MM.1S (cell line): ENCODE data around the gene SEMA4B.

ENCODE experiments used
- DNase-seq: peaks from one replicate; pipeline ENCODE4 v3.0.0-alpha.2; 2015
- H2AFZ ChIP-seq: fragments of 300-600 bp; sonication (generic); 2 replicates; pipeline ENCODE4 v1.6.0; 2016; ENCODE audit warnings: antibody characterized with exemption, low read length
- H3F3A ChIP-seq: fragments of 300-600 bp; sonication (generic); 2 replicates; pipeline ENCODE4 v1.6.1; 2016; ENCODE audit warnings: mild to moderate bottlenecking, antibody characterized with exemption, low read length, moderate library complexity, mixed read lengths; ENCODE audit not compliant: insufficient read depth
- H3K27ac ChIP-seq: fragments of 300-600 bp; sonication (generic); 2 replicates; pipeline ENCODE4 v1.5.1; 2016; ENCODE audit warnings: mild to moderate bottlenecking, low read length
- H3K27me3 ChIP-seq: fragments of 300-600 bp; sonication (generic); replicated peaks from 2 replicates; pipeline ENCODE4 v1.6.0; 2016; ENCODE audit warnings: low read length; ENCODE audit not compliant: insufficient read depth
- H3K36me3 ChIP-seq: fragments of 300-600 bp; sonication (generic); replicated peaks from 2 replicates; pipeline ENCODE4 v1.6.1; 2016; ENCODE audit warnings: mild to moderate bottlenecking, low read length, mixed read lengths; ENCODE audit not compliant: insufficient read depth
- H3K4me1 ChIP-seq: fragments of 300-600 bp; sonication (generic); 2 replicates; pipeline ENCODE4 v1.6.1; 2016; ENCODE audit warnings: low read length, mixed read lengths
- H3K4me2 ChIP-seq: fragments of 300-600 bp; sonication (generic); 2 replicates; pipeline ENCODE4 v1.6.0; 2016; ENCODE audit warnings: low read depth, low read length
- H3K4me3 ChIP-seq: fragments of 300-600 bp; sonication (generic); 2 replicates; pipeline ENCODE4 v1.5.1; 2016; ENCODE audit warnings: low read length, mixed read lengths
- H3K79me2 ChIP-seq: fragments of 300-600 bp; sonication (generic); 2 replicates; pipeline ENCODE4 v1.6.1; 2016; ENCODE audit warnings: mixed run types, low read length, mixed read lengths
- H3K9ac ChIP-seq: fragments of 300-600 bp; sonication (generic); 2 replicates; pipeline ENCODE4 v1.6.1; 2016; ENCODE audit warnings: low read length, mixed read lengths
- H3K9me2 ChIP-seq: fragments of 300-600 bp; sonication (generic); replicated peaks from 2 replicates; pipeline ENCODE4 v1.6.1; 2016; ENCODE audit warnings: mild to moderate bottlenecking, low read length, mixed read lengths; ENCODE audit not compliant: insufficient read depth
- H3K9me3 ChIP-seq: fragments of 300-600 bp; sonication (generic); replicated peaks from 2 replicates; pipeline ENCODE4 v1.6.1; 2016; ENCODE audit warnings: mild to moderate bottlenecking, low read length, mixed read lengths; ENCODE audit not compliant: insufficient read depth
- H4K20me1 ChIP-seq: fragments of 300-600 bp; sonication (generic); 2 replicates; pipeline ENCODE4 v1.6.1; 2016; ENCODE audit warnings: mild to moderate bottlenecking, low read length, moderate library complexity, mixed read lengths; ENCODE audit not compliant: insufficient read depth
- EZH2 ChIP-seq: fragments of 300-600 bp; sonication (generic); optimal IDR thresholded peaks from 2 replicates; pipeline ENCODE3; 2017; ENCODE audit warnings: low read depth, mild to moderate bottlenecking, antibody characterized with exemption, low read length, mixed read lengths
- EZH2phosphoT487 ChIP-seq: fragments of 300-600 bp; sonication (generic); IDR thresholded peaks from 2 replicates; pipeline ENCODE4 v1.6.1; 2018; ENCODE audit warnings: antibody characterized with exemption, low read length
- TF ChIP-seq, protein P1 (sequence below): fragments of 300-600 bp; sonication (generic); IDR thresholded peaks from 2 replicates; pipeline ENCODE4 v1.5.1; 2016; ENCODE audit warnings: antibody characterized with exemption, low read length, mixed read lengths

Gene SEMA4B

DNA sequence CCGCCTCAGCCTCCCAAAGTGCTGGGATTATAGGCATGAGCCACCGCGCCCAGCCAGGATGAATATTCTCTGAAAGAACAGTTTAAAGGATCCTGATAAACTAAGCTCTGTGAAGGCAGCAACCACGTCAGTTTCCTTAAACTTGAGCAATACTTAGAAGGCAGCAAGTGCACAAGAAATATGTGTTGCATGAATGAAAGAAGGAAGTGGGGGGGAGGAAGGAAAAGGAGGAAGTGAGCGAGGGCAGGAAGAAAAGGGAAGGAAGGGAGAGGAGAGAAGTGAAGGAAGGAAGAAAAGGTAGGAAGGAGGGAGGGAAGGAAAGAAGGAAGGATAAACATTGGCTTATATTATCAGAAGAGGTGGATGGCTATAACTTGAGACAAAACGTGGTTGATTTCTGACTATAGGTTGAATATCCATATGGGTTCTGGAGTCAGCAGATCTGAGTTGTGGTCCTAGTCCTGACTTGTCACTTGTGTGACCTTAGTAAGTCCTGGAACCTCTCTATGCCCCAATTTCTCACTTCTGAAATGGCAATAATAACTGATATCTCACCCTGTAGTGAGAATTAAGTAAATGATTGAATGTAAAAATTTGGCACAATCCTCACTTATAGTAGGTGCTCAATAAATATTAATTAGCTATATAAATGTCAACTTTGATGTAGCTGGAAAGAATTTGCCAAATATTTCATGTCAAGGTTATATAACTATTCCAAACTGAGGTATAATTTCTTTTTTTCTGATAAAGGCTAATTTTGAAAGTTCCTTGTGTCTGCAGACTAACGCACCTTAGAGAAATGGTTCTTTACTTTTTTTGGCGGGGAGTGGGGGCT is 12.0 kb upstream of the SEMA4B start:
- peaks cover 55% of the 10 kb centered on the region for H3K79me2 ChIP-seq
- H3K4me2 ChIP-seq = no peak overlapping the region
- no peaks in the 10 kb centered on the region for H3K36me3 ChIP-seq
- no peaks in the 10 kb centered on the region for H4K20me1 ChIP-seq
- peaks cover 51% of the 10 kb centered on the region for H3K4me1 ChIP-seq
- peaks cover 41% of the 10 kb centered on the region for H3F3A ChIP-seq
- H3K9me3 ChIP-seq = no peaks in the 10 kb centered on the region
- H3K4me3 ChIP-seq = no peak overlapping the region
- H3K27me3 ChIP-seq = no peaks in the 10 kb centered on the region
- H2AFZ ChIP-seq = no peak overlapping the region
- H3K9me2 ChIP-seq = no peaks in the 10 kb centered on the region
- TF ChIP-seq EZH2phosphoT487 (no peak), EZH2 (no peak)
- TF ChIP-seq, protein P1, sequence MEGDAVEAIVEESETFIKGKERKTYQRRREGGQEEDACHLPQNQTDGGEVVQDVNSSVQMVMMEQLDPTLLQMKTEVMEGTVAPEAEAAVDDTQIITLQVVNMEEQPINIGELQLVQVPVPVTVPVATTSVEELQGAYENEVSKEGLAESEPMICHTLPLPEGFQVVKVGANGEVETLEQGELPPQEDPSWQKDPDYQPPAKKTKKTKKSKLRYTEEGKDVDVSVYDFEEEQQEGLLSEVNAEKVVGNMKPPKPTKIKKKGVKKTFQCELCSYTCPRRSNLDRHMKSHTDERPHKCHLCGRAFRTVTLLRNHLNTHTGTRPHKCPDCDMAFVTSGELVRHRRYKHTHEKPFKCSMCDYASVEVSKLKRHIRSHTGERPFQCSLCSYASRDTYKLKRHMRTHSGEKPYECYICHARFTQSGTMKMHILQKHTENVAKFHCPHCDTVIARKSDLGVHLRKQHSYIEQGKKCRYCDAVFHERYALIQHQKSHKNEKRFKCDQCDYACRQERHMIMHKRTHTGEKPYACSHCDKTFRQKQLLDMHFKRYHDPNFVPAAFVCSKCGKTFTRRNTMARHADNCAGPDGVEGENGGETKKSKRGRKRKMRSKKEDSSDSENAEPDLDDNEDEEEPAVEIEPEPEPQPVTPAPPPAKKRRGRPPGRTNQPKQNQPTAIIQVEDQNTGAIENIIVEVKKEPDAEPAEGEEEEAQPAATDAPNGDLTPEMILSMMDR = no peak
- peak overlapping the region; percentile 94; the same call in 1 of the 2 replicates for H3K27ac ChIP-seq
- no peak for DNase-seq
- no peak overlapping the region for H3K9ac ChIP-seq

DNA sequence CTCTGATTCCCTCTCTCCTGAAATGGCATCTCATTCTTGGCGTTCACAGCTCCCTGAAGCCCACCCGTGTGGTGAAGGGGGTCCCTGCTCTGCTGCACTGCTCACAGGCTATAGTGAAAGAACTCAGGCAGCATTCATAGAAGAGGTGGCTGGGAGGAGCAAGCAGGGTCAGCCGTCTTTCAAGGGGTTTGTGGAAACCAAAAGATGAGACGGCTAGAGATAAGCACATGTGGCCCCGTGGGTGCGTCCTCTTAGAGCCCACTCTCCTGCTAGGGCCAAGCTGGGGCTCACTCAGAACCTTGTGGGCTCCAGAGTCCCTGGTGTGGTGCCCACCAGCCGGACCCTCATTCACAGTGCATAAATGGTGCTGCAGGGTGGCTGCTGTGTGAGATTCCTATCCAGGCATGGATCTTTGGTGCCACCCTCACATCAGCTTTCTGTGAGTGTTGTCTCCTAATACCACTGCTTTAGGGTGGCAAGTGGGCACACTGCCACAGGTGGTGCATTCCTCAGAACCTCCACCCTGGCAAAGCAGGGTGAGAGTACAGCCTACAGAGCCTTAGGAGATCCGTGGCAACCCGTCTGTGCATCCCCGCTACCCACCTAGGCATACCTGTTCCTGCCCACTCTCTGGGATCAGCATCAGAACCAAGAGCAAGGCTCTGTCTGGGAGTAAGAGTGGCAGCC is 11.2 kb upstream of the SEMA4B start:
- Histone ChIP-seq H3K36me3 (no peaks in the 10 kb centered on the region), H3K9me2 (no peaks in the 10 kb centered on the region), H3K4me2 (peak overlapping the region; percentile 70), H3K4me3 (no peak overlapping the region), H3K9ac (peak overlapping the region; percentile 54), H3K27me3 (no peaks in the 10 kb centered on the region), H3K27ac (peak overlapping the region; percentile 94), H3K4me1 (peaks cover 47% of the 10 kb centered on the region), H4K20me1 (no peaks in the 10 kb centered on the region), H3K79me2 (peaks cover 59% of the 10 kb centered on the region), H3K9me3 (no peaks in the 10 kb centered on the region), H3F3A (peaks cover 33% of the 10 kb centered on the region), H2AFZ (no peak overlapping the region)
- TF ChIP-seq EZH2 = no peak
- TF ChIP-seq, protein P1 = no peak
- TF ChIP-seq EZH2phosphoT487 = no peak
- no peak for DNase-seq

DNA sequence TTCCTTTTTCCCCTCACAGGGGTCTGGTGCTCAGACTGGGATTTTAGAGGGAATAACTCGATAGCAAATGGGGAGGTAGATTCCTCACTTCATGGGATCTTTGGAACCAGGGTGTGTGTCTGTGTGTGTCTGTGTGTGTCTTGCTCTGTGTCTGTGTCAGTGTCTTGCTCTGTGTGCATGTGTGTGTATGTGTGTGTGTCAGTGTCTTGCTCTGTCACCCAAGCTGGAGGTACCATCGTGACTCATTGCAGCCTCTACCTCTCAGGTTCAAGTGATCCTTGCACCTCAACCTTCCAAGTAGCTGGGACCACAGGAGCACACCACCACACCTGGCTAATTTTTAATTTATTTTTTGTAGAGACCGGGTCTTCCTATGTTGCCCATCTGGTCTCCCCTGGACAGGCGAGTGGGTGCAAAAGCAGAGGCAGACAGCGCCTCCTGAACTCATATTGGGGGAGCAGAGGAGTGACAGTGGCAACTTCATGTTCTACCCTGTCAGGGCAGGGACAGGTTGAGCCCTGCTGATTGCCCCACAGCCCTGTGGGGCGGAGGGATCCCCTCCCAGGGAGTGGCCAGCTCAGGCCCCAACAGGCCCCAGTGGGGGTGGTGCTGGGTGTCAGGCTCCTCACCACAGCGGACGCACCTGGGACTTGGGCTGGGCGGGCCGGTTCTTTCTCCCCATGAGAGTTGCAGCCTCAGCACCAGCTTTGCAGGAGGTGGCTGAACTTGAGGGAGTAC is 10.4 kb upstream of the SEMA4B start:
- Histone ChIP-seq H3K27ac (peak overlapping the region; percentile 94), H3K79me2 (peaks cover 59% of the 10 kb centered on the region), H3K9ac (peak overlapping the region; percentile 69), H3K4me2 (peak overlapping the region; percentile 70), H3K9me2 (no peaks in the 10 kb centered on the region), H4K20me1 (no peaks in the 10 kb centered on the region), H3K4me1 (peaks cover 47% of the 10 kb centered on the region), H3K9me3 (no peaks in the 10 kb centered on the region), H3K36me3 (no peaks in the 10 kb centered on the region), H3F3A (peaks cover 30% of the 10 kb centered on the region), H3K27me3 (no peaks in the 10 kb centered on the region), H3K4me3 (peak overlapping the region; percentile 41), H2AFZ (0 out of 2 replicates have a peak overlapping the region, but pooled peaks have one; percentile 1)
- TF ChIP-seq, protein P1 = no peak
- TF ChIP-seq EZH2 (no peak), EZH2phosphoT487 (no peak)
- DNase-seq = peak; percentile 96
